WTC11 (cell line): ENCODE data around the gene ASCC3.

Experiments
- CBFB ChIP-seq: sonication (generic); formaldehyde crosslinking; IDR thresholded peaks from 2 replicates; pipeline ENCODE4 v1.8.1; 2022; ENCODE audit warnings: mild to moderate bottlenecking, low read depth, missing genetic modification reagents
- CREB1 ChIP-seq: sonication (generic); formaldehyde crosslinking; IDR thresholded peaks from 2 replicates; pipeline ENCODE4 v1.8.0; 2023; ENCODE audit warnings: mild to moderate bottlenecking, missing genetic modification reagents
- ESRRA ChIP-seq: sonication (generic); formaldehyde crosslinking; IDR thresholded peaks from 2 replicates; pipeline ENCODE4 v1.8.1; 2022; ENCODE audit warnings: mild to moderate bottlenecking, missing genetic modification reagents, borderline replicate concordance
- FOXP1 ChIP-seq: sonication (generic); formaldehyde crosslinking; IDR thresholded peaks from 2 replicates; pipeline ENCODE4 v1.8.0; 2022; ENCODE audit warnings: missing genetic modification reagents, mild to moderate bottlenecking, moderate library complexity, borderline replicate concordance
- NR2C2 ChIP-seq: sonication (generic); formaldehyde crosslinking; IDR thresholded peaks from 2 replicates; pipeline ENCODE4 v1.8.0; 2022; ENCODE audit warnings: mild to moderate bottlenecking, missing genetic modification reagents
- SOX15 ChIP-seq: fragments of 250-450 bp; sonication (Bioruptor Pico); IDR thresholded peaks from 2 replicates; pipeline ENCODE4 v1.9.0; 2021; ENCODE audit warnings: mild to moderate bottlenecking
- TF ChIP-seq, protein P1 (sequence below): fragments of 200-600 bp; IDR thresholded peaks from 2 replicates; pipeline ENCODE4 v1.8.0; 2022; ENCODE audit warnings: antibody characterized with exemption

DNA sequence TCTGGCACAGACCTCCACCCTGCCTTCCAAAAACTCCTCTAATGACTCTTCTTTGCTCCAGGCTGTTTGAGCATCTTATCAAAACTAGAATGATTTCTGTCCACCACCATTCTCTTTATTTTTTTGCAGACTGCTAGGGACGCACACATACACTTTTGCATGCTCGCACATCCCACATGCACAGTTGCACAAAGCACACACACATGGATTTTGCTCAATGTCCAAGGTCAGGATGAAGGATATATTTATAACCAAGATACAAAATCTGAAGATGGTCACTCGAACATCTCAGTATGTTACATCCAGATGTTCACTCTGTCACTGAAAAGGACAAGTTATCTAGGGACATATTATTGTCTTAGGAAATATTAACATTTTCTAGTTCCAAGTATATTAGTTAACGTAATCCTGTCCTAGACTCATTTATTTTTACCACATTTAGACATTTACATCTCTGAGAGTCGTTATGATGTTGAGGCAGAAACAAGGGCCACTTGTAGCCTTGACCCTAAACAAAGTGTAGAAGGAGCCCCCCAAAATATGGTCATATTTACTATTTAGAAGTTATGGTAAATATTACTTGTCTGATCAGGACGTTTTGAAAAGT lies 413.0 kb downstream of the ASCC3 start:
- TF ChIP-seq FOXP1 (CRISPR knock-in tag) (no peak), CREB1 (no peak), SOX15 (CRISPR knock-in tag) (no peak), CBFB (no peak), ESRRA (no peak), NR2C2 (CRISPR knock-in tag) (no peak)
- TF ChIP-seq, protein P1, sequence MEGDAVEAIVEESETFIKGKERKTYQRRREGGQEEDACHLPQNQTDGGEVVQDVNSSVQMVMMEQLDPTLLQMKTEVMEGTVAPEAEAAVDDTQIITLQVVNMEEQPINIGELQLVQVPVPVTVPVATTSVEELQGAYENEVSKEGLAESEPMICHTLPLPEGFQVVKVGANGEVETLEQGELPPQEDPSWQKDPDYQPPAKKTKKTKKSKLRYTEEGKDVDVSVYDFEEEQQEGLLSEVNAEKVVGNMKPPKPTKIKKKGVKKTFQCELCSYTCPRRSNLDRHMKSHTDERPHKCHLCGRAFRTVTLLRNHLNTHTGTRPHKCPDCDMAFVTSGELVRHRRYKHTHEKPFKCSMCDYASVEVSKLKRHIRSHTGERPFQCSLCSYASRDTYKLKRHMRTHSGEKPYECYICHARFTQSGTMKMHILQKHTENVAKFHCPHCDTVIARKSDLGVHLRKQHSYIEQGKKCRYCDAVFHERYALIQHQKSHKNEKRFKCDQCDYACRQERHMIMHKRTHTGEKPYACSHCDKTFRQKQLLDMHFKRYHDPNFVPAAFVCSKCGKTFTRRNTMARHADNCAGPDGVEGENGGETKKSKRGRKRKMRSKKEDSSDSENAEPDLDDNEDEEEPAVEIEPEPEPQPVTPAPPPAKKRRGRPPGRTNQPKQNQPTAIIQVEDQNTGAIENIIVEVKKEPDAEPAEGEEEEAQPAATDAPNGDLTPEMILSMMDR = no peak
